Ishikawa (cell line): Measurements from ENCODE around the gene IRF8.

Source experiments
- CREB1 ChIP-seq: IDR thresholded peaks from 2 replicates; pipeline ENCODE4 v1.6.1; 2012; ENCODE audit warnings: low read depth
- EGR1 ChIP-seq: IDR thresholded peaks from 2 replicates; pipeline ENCODE4 v1.6.1; 2012
- EP300 ChIP-seq: IDR thresholded peaks from 2 replicates; pipeline ENCODE4 v1.6.1; 2012; ENCODE audit warnings: borderline replicate concordance
- RAD21 ChIP-seq: IDR thresholded peaks from 2 replicates; pipeline ENCODE4 v1.6.1; 2012; ENCODE audit warnings: low read depth
- TAF1 ChIP-seq: IDR thresholded peaks from 2 replicates; pipeline ENCODE4 v1.6.1; 2012; ENCODE audit warnings: low read depth, mild to moderate bottlenecking
- TEAD4 ChIP-seq: IDR thresholded peaks from 2 replicates; pipeline ENCODE4 v1.6.1; 2012
- TF ChIP-seq, protein P1 (sequence below): IDR thresholded peaks from 2 replicates; pipeline ENCODE4 v1.6.1; 2012
- TF ChIP-seq, protein P2 (sequence below): IDR thresholded peaks from 2 replicates; pipeline ENCODE4 v1.6.1; 2012; ENCODE audit warnings: low read depth, mild to moderate bottlenecking

DNA sequence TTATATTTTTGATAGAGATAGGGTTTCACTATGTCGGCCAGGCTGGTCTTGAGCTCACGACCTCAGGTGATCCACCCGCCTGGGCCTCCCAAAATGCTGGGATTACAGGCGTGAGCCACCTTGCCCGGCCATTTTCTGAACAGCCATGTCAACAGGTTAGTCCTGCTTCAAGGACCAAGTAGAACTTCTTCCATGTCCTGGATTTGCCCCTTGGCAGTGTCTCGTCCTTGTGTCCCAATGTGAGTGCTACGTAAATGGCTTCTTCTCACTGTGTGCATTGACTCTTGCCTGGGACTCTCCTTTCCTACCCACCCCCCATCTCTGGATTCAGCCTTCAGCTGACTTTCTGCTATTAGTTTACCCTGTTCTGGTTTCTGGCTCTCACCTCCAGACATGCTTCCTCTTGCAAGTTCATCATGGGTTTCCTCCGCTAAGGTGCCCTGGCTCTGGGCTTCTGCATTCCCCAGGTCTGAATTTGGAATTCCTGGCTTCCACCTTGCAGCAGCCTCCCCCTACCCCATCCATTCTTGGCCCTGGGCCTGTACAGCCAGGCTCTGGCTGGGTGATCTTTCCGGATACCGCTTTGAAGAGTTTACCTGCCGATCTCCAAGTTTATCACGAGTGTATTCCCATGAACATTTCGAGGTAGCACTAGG, 14.0 kb upstream of the IRF8 start:
- TF ChIP-seq CREB1 (no peak), TAF1 (no peak), EGR1 (no peak), RAD21 (no peak), TEAD4 (no peak), EP300 (no peak)
- TF ChIP-seq, protein P1, sequence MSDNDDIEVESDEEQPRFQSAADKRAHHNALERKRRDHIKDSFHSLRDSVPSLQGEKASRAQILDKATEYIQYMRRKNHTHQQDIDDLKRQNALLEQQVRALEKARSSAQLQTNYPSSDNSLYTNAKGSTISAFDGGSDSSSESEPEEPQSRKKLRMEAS: no peak
- TF ChIP-seq, protein P2, sequence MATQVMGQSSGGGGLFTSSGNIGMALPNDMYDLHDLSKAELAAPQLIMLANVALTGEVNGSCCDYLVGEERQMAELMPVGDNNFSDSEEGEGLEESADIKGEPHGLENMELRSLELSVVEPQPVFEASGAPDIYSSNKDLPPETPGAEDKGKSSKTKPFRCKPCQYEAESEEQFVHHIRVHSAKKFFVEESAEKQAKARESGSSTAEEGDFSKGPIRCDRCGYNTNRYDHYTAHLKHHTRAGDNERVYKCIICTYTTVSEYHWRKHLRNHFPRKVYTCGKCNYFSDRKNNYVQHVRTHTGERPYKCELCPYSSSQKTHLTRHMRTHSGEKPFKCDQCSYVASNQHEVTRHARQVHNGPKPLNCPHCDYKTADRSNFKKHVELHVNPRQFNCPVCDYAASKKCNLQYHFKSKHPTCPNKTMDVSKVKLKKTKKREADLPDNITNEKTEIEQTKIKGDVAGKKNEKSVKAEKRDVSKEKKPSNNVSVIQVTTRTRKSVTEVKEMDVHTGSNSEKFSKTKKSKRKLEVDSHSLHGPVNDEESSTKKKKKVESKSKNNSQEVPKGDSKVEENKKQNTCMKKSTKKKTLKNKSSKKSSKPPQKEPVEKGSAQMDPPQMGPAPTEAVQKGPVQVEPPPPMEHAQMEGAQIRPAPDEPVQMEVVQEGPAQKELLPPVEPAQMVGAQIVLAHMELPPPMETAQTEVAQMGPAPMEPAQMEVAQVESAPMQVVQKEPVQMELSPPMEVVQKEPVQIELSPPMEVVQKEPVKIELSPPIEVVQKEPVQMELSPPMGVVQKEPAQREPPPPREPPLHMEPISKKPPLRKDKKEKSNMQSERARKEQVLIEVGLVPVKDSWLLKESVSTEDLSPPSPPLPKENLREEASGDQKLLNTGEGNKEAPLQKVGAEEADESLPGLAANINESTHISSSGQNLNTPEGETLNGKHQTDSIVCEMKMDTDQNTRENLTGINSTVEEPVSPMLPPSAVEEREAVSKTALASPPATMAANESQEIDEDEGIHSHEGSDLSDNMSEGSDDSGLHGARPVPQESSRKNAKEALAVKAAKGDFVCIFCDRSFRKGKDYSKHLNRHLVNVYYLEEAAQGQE: no peak
